Adrenal gland (tissue), 5 donors: ENCODE results near the gene CAMTA1.

Experiments used
- POLR2A ChIP-seq, 2 donors: fragments of 450-650 bp; IDR thresholded peaks; one replicate each; pipeline ENCODE4 v1.6.1; 2017; ENCODE audit warnings: antibody characterized with exemption in 2 of 2, mild to moderate bottlenecking in 2 of 2, moderate library complexity in 1 of 2
- TF ChIP-seq, protein P1 (sequence below), 6 experiments: fragments of 450-650 bp in 4 of 6; fragments of 200-600 bp in 2 of 6; sonication (generic) in 1 of 6; IDR thresholded peaks; 1 replicate in 5 of 6; 2 replicates in 1 of 6; pipeline versions ENCODE4 v1.5.1 to v1.8.0; 2016 to 2021; ENCODE audit warnings: antibody characterized with exemption in 6 of 6, mild to moderate bottlenecking in 2 of 6, moderate library complexity in 1 of 6
- donor health status: DM: no; HTN: no; CAD: no.

DNA sequence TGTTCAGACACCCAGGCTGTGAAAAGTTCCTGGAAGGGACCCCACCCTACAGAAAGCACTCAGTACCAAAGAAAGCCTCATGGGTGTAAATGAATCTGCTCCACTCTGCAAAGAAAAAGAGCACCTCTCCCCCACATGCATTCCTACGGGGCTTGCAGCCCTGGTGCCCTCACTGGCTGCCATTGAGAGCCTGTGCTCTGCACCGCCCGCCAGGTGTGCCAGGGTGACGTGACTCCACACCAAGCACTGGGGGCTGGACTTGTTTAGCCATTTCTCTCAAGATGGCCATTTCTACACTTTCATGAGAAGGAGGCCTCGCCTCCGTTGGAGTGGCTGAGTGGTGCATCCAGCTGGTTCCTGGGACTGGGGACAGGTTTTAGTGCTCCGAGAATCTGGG is 605.3 kb downstream of the CAMTA1 start:
- TF ChIP-seq, protein P1, sequence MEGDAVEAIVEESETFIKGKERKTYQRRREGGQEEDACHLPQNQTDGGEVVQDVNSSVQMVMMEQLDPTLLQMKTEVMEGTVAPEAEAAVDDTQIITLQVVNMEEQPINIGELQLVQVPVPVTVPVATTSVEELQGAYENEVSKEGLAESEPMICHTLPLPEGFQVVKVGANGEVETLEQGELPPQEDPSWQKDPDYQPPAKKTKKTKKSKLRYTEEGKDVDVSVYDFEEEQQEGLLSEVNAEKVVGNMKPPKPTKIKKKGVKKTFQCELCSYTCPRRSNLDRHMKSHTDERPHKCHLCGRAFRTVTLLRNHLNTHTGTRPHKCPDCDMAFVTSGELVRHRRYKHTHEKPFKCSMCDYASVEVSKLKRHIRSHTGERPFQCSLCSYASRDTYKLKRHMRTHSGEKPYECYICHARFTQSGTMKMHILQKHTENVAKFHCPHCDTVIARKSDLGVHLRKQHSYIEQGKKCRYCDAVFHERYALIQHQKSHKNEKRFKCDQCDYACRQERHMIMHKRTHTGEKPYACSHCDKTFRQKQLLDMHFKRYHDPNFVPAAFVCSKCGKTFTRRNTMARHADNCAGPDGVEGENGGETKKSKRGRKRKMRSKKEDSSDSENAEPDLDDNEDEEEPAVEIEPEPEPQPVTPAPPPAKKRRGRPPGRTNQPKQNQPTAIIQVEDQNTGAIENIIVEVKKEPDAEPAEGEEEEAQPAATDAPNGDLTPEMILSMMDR (IDR thresholded peaks at IDR 0.05) = no peak
- TF ChIP-seq POLR2A (IDR thresholded peaks at IDR 0.05) = no peak
